MCF 10A (cell line): ENCODE measurements around the gene CLCNKB. TPM values are rescaled to one million over a fixed set of nuclear protein-coding genes. Genes with fewer than 3 reads are reported as not detected.
A peak's percentile ranks its signal among the peaks of the same experiment; 100 is the strongest.
"Not testable (repeated sequence)": the region's sequence is repeated elsewhere in the genome, so short reads cannot be mapped to it uniquely, and the experiment has no call there.

Experiments used
- BruUV-seq: library from RNA; stranded (reverse); fragments of 400-500 nt; replicated peaks from 2 replicates; lab custom pipeline; 2021; lab: Mats Ljungman, UMichigan
- CTCF ChIA-PET: fragments of 300-600 bp; sonication (Branson Sonifier 250); formaldehyde crosslinking; extraction: SDS; loops from one replicate; lab custom pipeline; 2021; ENCODE audit warnings: antibody characterized with exemption, inconsistent platforms; lab: Yijun Ruan, JAX
- POLR2A ChIA-PET: fragments of 300-600, 350-650 bp; sonication (Branson Sonifier 250); formaldehyde crosslinking; extraction: SDS; loops from one replicate; lab custom pipeline; 2020; ENCODE audit warnings: antibody characterized with exemption, inconsistent platforms; lab: Yijun Ruan, JAX
- DNase-seq: peaks from one replicate; pipeline ENCODE4 v3.0.0-alpha.2; 2018; ENCODE audit not compliant: unreplicated experiment
- H3K27ac Mint-ChIP-seq: one replicate; pipeline ENCODE4 v1.8.0; 2022; ENCODE audit warnings: mild to moderate bottlenecking, low read depth, mixed read lengths; ENCODE audit not compliant: unreplicated experiment
- H3K27me3 Mint-ChIP-seq: one replicate; pipeline ENCODE4 v1.8.0; 2022; ENCODE audit warnings: mixed read lengths; ENCODE audit not compliant: insufficient read depth, unreplicated experiment
- H3K36me3 Mint-ChIP-seq: one replicate; pipeline ENCODE4 v1.8.0; 2022; ENCODE audit warnings: mild to moderate bottlenecking, moderate library complexity, mixed read lengths; ENCODE audit not compliant: insufficient read depth, unreplicated experiment
- H3K4me1 Mint-ChIP-seq: one replicate; pipeline ENCODE4 v1.8.0; 2022; ENCODE audit warnings: mixed read lengths; ENCODE audit not compliant: insufficient read depth, unreplicated experiment
- H3K4me3 Mint-ChIP-seq: one replicate; pipeline ENCODE4 v1.8.0; 2022; ENCODE audit warnings: mild to moderate bottlenecking, moderate library complexity, mixed read lengths; ENCODE audit not compliant: unreplicated experiment
- H3K9me3 Mint-ChIP-seq: one replicate; pipeline ENCODE4 v1.8.0; 2022; ENCODE audit warnings: mixed read lengths; ENCODE audit not compliant: unreplicated experiment
- intact Hi-C: fragments of 100-400 bp; cut with micrococcal nuclease; formaldehyde crosslinking; loops from 2 replicates; pipeline ENCODE4 v1.14.1; 2022
- total RNA-seq: library from RNA; stranded (reverse); gene quantifications from 2 replicates; pipeline ENCODE4 v1.2.3, GENCODE V29; 2022
- TF ChIP-seq, protein P1 (sequence below): fragments of 200-600 bp; IDR thresholded peaks from one replicate; pipeline ENCODE4 v1.8.0; 2022; ENCODE audit warnings: antibody characterized with exemption, mild to moderate bottlenecking; ENCODE audit not compliant: unreplicated experiment

The CLCNKB gene
- total RNA-seq, 1 experiment from 2014 or later = not detected

DNA sequence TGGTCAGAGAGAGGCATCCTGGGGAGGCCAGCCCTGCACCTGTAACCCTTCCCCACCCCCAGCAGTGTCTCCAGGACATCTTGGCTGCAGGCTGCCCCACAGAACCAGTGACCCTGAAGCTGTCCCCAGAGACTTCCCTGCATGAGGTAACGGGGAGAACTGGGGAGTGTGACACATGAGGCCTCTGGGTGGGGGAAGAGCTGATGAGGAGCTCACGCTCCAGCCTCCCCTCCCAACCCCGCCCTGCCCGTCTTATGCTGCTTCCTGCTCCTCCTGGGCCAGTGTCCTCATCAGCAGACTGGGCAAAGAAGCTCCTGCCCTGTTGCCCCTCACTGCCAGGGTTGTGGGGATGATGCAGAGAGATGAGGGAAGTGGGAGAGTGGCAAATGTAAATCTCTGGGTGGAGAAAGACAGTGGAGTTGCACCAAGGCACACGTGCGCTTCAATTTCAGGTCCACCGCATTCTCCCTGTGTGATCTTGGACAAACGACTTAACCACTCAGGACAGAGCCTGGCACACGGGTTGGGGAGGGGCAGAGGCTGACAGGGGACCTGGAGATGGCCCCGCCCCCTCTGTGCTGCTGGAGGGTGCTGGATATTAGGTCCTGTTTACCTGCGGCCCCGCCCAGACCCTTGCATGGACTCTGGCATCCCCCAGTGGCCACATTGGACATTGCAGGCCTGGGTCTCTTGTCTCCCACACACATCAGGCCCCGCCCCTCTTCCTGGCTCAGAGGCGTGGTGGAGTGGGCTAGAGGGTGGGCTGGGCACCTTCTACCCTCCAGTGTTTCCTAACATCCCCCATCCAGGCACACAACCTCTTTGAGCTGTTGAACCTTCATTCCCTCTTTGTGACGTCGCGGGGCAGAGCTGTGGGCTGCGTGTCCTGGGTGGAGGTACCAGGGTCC is 12.3 kb downstream of the CLCNKB start:
- Mint-ChIP-seq H3K36me3 (no peaks in the 10 kb centered on the region), H3K27me3 (peaks cover 9% of the 10 kb centered on the region), H3K4me1 (peaks cover 5% of the 10 kb centered on the region), H3K27ac (no peak overlapping the region), H3K9me3 (no peaks in the 10 kb centered on the region), H3K4me3 (no peak overlapping the region)
- TF ChIP-seq, protein P1, sequence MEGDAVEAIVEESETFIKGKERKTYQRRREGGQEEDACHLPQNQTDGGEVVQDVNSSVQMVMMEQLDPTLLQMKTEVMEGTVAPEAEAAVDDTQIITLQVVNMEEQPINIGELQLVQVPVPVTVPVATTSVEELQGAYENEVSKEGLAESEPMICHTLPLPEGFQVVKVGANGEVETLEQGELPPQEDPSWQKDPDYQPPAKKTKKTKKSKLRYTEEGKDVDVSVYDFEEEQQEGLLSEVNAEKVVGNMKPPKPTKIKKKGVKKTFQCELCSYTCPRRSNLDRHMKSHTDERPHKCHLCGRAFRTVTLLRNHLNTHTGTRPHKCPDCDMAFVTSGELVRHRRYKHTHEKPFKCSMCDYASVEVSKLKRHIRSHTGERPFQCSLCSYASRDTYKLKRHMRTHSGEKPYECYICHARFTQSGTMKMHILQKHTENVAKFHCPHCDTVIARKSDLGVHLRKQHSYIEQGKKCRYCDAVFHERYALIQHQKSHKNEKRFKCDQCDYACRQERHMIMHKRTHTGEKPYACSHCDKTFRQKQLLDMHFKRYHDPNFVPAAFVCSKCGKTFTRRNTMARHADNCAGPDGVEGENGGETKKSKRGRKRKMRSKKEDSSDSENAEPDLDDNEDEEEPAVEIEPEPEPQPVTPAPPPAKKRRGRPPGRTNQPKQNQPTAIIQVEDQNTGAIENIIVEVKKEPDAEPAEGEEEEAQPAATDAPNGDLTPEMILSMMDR = peak; percentile 93
- peak; percentile 88 for DNase-seq
- no TSS peak for BruUV-seq
- ChIA-PET POLR2A (interaction anchor here (0.6 to 1.4 kb wide), 3 partner anchors 20 to 262 kb away, joined by 3 to 5 read pairs (median 3); no protein-coding TSS in a partner anchor), CTCF (interaction anchor here (0.5 to 3.6 kb wide), 22 partner anchors 9 to 619 kb away, joined by 3 to 45 read pairs (median 3); partner anchors contain the start of genes CLCNKB and SRARP)
- intact Hi-C loops = loop anchor here (1.0 to 2.0 kb wide), 2 partner anchors 47 to 263 kb away; no protein-coding TSS in a partner anchor

DNA sequence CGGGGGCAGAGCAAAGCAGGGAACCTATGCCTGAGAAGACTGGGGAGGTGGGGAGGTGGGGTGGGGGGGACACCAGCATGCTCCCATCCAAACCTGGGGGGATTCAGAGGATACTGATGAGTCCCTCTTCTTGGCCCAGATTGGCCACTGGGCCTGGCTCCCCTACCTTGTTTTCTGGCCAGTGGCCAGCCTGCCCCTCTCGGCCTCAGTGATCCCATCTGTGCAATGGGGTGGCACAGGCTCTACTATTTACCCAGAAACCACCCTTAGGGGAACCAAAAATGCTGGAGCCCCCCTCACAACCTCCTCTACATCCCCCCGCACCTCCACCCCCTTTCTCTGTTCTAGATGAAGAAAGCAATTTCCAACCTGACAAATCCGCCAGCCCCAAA is 12.9 kb downstream of the CLCNKB start:
- H3K4me1 Mint-ChIP-seq, BruUV-seq, H3K27ac Mint-ChIP-seq, H3K9me3 Mint-ChIP-seq, H3K4me3 Mint-ChIP-seq, H3K36me3 Mint-ChIP-seq, DNase-seq: not testable (repeated sequence)
- ChIA-PET POLR2A (interaction anchor here (0.6 to 1.4 kb wide), 2 partner anchors 19 to 262 kb away, joined by 3 to 5 read pairs; no protein-coding TSS in a partner anchor), CTCF (interaction anchor here (0.5 to 3.6 kb wide), 12 partner anchors 8 to 620 kb away, joined by 3 to 45 read pairs (median 3); partner anchors contain the start of genes CLCNKB and SRARP)
- intact Hi-C loops = loop anchor here (1.0 to 2.0 kb wide), 2 partner anchors 47 to 264 kb away; no protein-coding TSS in a partner anchor
- H3K27me3 Mint-ChIP-seq = peaks cover 14% of the 10 kb centered on the region

DNA sequence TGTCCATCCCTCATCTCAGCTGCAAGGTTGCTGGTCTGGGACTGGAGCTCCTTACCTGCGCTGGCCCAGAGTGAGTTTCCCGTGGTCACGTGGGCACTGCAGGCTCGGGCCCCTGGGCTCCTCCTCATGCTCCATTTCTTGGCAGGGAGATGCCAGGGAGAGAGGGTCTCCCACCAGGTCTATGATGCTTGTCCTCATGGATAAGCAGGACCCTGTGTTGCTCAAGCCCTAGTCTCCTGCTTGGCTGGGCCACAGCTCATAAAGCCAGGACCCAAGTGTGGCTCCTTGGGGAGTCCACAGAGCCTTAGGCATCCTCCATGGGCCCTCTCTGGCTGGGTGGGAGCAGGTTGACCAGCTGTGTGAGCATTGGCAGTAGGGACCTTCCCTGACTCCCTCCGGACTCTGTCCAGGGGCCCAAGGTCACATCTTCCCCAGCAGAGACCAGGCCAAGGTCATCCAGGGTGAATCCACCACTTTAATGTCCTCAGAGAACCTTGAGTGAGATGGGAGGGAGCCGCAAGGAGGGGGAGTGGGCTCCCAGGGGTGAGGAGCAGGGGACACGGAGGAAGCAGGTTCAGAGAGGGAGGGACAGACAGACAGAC is 13.8 kb downstream of the CLCNKB start:
- DNase-seq, H3K36me3 Mint-ChIP-seq, BruUV-seq, H3K4me1 Mint-ChIP-seq, H3K27ac Mint-ChIP-seq, H3K9me3 Mint-ChIP-seq, H3K4me3 Mint-ChIP-seq: not testable (repeated sequence)
- H3K27me3 Mint-ChIP-seq = peaks cover 14% of the 10 kb centered on the region
- ChIA-PET CTCF (interaction anchor here (0.7 to 3.6 kb wide), 5 partner anchors 7 to 392 kb away, joined by 3 to 45 read pairs (median 3); no protein-coding TSS in a partner anchor), POLR2A (interaction anchor here (1.4 kb wide), 1 partner anchor 18 kb away, joined by 5 read pairs; no protein-coding TSS in a partner anchor)
- intact Hi-C loops = loop anchor here (2.0 kb wide), 1 partner anchor 265 kb away; no protein-coding TSS in a partner anchor

DNA sequence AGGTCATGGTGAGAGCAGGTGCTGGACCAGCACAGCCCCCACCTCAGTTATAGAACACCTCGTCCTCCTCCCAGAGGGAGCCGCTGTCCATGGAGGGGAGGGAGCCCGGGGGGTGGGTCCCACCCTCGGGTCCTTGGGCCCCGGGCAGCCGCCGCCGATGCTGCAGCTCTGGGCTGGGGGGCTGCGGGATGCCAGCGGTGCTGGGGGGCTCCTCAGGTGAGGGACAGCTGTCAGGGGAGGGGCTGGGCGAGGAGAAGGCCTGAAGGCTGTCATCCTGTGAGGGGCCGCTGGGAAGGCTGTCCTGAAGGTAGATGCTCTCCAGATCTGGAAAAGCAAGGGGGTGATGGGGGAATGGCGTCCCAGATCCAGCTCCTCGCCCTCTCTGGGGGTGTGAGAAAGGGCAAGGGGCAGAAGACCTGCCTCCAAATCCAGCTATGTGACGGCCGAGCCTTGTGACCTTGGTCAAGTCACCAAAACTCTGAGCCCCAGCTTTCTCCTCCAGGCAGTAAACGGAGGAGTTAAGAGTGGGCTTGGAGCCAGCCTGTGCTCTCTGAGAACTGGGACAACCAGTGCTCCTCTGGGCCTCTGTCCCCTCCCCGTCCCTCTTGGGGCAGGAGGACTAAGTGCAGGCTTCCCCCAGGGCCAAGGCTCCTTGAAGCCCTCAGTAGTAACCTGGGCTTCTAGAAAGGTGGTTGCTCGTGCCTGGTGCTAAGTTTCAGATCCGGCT is 15.0 kb downstream of the CLCNKB start:
- H3K27ac Mint-ChIP-seq, H3K4me1 Mint-ChIP-seq, H3K9me3 Mint-ChIP-seq, intact Hi-C loops, BruUV-seq, H3K4me3 Mint-ChIP-seq, POLR2A ChIA-PET, DNase-seq, H3K36me3 Mint-ChIP-seq: not testable (repeated sequence)
- peaks cover 14% of the 10 kb centered on the region for H3K27me3 Mint-ChIP-seq
- CTCF ChIA-PET = interaction anchor here (0.6 kb wide), 1 partner anchor 187 kb away, joined by 3 read pairs; no protein-coding TSS in a partner anchor

DNA sequence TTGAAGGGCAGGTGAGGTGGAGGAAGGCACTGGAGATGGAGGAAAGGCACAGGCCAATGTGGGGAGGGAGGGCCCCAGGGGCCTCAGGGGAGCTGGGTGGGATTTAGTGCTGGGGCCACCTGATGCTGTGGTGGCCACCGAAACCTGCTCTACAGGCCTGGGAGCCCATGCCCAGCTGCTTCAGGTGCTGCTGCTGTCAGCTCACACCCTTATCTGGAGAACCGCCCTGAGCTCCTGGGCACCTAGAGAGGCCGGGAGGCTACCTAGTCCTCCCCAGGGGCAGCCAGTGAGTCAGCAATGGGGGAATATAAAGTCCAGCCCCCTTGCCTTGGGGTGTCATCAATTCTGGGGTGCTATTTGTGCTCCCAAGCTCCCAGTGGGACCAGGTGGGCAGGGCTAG is 17.7 kb downstream of the CLCNKB start:
- ChIA-PET CTCF (interaction anchor here (0.6 to 1.0 kb wide), 3 partner anchors 12 to 139 kb away, joined by 3 to 4 read pairs (median 3); partner anchors contain the start of gene FAM131C), POLR2A (interaction anchor here (0.6 kb wide), 1 partner anchor 248 kb away, joined by 3 read pairs; no protein-coding TSS in a partner anchor)
- H3K9me3 Mint-ChIP-seq = no peaks in the 10 kb centered on the region
- peaks cover 30% of the 10 kb centered on the region for H3K27me3 Mint-ChIP-seq
- no TSS peak for BruUV-seq
- no peaks in the 10 kb centered on the region for H3K36me3 Mint-ChIP-seq
- intact Hi-C loops = no loop called here
- no peak overlapping the region for H3K27ac Mint-ChIP-seq
- DNase-seq = no peak
- TF ChIP-seq, protein P1 = no peak
- no peaks in the 10 kb centered on the region for H3K4me1 Mint-ChIP-seq
- no peak overlapping the region for H3K4me3 Mint-ChIP-seq

- BruUV-seq, H3K4me3 Mint-ChIP-seq, H3K36me3 Mint-ChIP-seq, intact Hi-C loops, POLR2A ChIA-PET, H3K27ac Mint-ChIP-seq, H3K4me1 Mint-ChIP-seq, H3K9me3 Mint-ChIP-seq, DNase-seq: not testable (repeated sequence)
- peaks cover 30% of the 10 kb centered on the region for H3K27me3 Mint-ChIP-seq
- CTCF ChIA-PET = interaction anchor here (0.6 to 1.0 kb wide), 2 partner anchors 11 to 140 kb away, joined by 3 read pairs; partner anchors contain the start of gene FAM131C
Observed at GRCh38 chr1:16061989-16062686, 18.6 kb downstream of the CLCNKB start.
